Mammary epithelial cell (primary cell): ENCODE data around the gene C2orf81.

Experiments used
- CTCF ChIP-seq, 2 donors: IDR thresholded peaks in 1 of 2; conservative IDR thresholded peaks in 1 of 2; 2 replicates each; pipeline ENCODE4 v1.5.1; 2011 to 2012; ENCODE audit warnings: inconsistent platforms in 2 of 2, low read length in 2 of 2, mild to moderate bottlenecking in 2 of 2, control low read depth in 1 of 2, low read depth in 1 of 2; ENCODE audit not compliant: insufficient read depth in 1 of 2; ENCODE audit errors: extremely low read depth in 1 of 2
- EZH2 ChIP-seq: IDR thresholded peaks from 2 replicates; pipeline ENCODE4 v1.6.1; 2012; ENCODE audit warnings: low read length, inconsistent platforms, borderline replicate concordance

- no peak for TF ChIP-seq CTCF (conservative IDR thresholded peaks at IDR 0.05 in 1 of 2, IDR thresholded peaks at IDR 0.05 in 1 of 2; ENCODE audit: extremely low read depth in 1 of 2, insufficient read depth in 1 of 2, low read depth in 1 of 2, low read length in 2 of 2)
- TF ChIP-seq EZH2, result no peak
These were observed 26.0 kb upstream of the C2orf81 start for GRCh38 chr2:74447230-74447999.
